ENCODE data around the gene CFAP20. TPM values are rescaled to one million over a fixed set of nuclear protein-coding genes. Genes with fewer than 3 reads are reported as not detected.
"Not testable (repeated sequence)": the region's sequence is repeated elsewhere in the genome, so short reads cannot be mapped to it uniquely, and the experiment has no call there.

CFAP20 gene
- total RNA-seq, 1 experiment from 2014 or later, result 59.7 TPM

DNA sequence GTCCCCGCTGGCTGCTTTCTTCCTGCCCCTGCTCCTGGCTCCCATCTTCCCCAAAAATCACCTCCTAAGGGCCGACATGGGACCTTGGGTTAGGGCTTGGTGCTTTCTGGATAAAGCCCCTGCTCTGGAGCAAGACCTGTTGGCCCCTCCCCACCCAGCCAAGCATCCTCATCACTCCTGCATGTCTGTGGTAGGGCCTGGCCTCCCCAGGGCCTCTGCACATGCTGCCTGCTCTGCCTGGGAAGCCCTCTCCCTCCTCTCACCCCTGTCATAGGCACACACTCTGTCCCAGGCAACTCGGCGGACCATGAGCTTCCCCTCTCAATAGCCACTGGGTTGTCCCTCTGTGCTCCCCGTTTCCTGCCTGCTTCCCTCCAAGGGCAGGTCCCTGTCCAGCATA lies 35.2 kb downstream of the CFAP20 start:
- Histone ChIP-seq H3K36me3 (ENCODE audit: control insufficient read depth in 1 of 2, insufficient read depth in 2 of 2, low read length in 2 of 2) (no peaks in the 10 kb centered on the region), H3K4me3 (replicated peaks in 1 of 2; ENCODE audit: low read depth in 1 of 2, low read length in 2 of 2) (no peak overlapping the region), H4K20me1 (ENCODE audit: insufficient read depth) (no peaks in the 10 kb centered on the region), H3K27ac (ENCODE audit: low read depth, low read length) (no peak overlapping the region), H3K9me3 (ENCODE audit: control insufficient read depth in 1 of 2, insufficient read depth in 1 of 2, low read depth in 1 of 2, low read length in 2 of 2) (no peaks in the 10 kb centered on the region), H3K27me3 (ENCODE audit: insufficient read depth, low read length) (no peaks in the 10 kb centered on the region), H3K4me1 (ENCODE audit: control insufficient read depth in 1 of 2, insufficient read depth in 2 of 2, low read length in 2 of 2) (peaks cover 0 to 16% of the 10 kb centered on the region in 2 experiments; a peak in 2 of 4 replicates), H3K9me2 (ENCODE audit: insufficient read depth) (no peaks in the 10 kb centered on the region), H3K79me2 (ENCODE audit: insufficient read depth, low read length) (no peaks in the 10 kb centered on the region), H3K4me2 (ENCODE audit: low read length) (no peak overlapping the region), H2AFZ (ENCODE audit: low read depth, low read length, poor library complexity, severe bottlenecking) (no peak overlapping the region), H3K9ac (ENCODE audit: low read length) (no peak overlapping the region)
- POLR2A ChIA-PET, result no interaction called here
- RAD21 ChIA-PET (ENCODE audit: low non-redundant PET in 1 of 2, low total read pairs in 2 of 2, uncharacterized antibody in 2 of 2, unreplicated experiment in 2 of 2), result no interaction called here
- intact Hi-C loops (cut with micrococcal nuclease), result no loop called here
- ATAC-seq, result no peak
- no TSS peak for BruUV-seq (replicated peaks)
- DNase-seq (ENCODE audit: low read depth, low spot score), result no peak
- CTCF ChIA-PET, result interaction anchor here (1.9 kb wide), 1 partner anchor 27 kb away, joined by 4 read pairs; no protein-coding TSS in a partner anchor
- no peak for TF ChIP-seq POLR2AphosphoS5 (IDR thresholded peaks at IDR 0.05; ENCODE audit: low read depth, low read length)
- TF ChIP-seq CEBPB (IDR thresholded peaks at IDR 0.05; ENCODE audit: low read depth), result no peak
- no peak for TF ChIP-seq ELF1 (IDR thresholded peaks at IDR 0.05; ENCODE audit: borderline replicate concordance, low read depth)
- no peak for TF ChIP-seq EZH2 (IDR thresholded peaks at IDR 0.05)
- TF ChIP-seq, protein P1, sequence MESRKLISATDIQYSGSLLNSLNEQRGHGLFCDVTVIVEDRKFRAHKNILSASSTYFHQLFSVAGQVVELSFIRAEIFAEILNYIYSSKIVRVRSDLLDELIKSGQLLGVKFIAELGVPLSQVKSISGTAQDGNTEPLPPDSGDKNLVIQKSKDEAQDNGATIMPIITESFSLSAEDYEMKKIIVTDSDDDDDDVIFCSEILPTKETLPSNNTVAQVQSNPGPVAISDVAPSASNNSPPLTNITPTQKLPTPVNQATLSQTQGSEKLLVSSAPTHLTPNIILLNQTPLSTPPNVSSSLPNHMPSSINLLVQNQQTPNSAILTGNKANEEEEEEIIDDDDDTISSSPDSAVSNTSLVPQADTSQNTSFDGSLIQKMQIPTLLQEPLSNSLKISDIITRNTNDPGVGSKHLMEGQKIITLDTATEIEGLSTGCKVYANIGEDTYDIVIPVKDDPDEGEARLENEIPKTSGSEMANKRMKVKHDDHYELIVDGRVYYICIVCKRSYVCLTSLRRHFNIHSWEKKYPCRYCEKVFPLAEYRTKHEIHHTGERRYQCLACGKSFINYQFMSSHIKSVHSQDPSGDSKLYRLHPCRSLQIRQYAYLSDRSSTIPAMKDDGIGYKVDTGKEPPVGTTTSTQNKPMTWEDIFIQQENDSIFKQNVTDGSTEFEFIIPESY (IDR thresholded peaks at IDR 0.05; ENCODE audit: extremely low read depth, insufficient replicate concordance, low read length), result no peak
- no peak for TF ChIP-seq SIN3A (IDR thresholded peaks at IDR 0.05; ENCODE audit: low read depth)
- no peak for TF ChIP-seq ZNF274 (IDR thresholded peaks at IDR 0.05; ENCODE audit: low read depth, low read length)
- TF ChIP-seq, protein P2, sequence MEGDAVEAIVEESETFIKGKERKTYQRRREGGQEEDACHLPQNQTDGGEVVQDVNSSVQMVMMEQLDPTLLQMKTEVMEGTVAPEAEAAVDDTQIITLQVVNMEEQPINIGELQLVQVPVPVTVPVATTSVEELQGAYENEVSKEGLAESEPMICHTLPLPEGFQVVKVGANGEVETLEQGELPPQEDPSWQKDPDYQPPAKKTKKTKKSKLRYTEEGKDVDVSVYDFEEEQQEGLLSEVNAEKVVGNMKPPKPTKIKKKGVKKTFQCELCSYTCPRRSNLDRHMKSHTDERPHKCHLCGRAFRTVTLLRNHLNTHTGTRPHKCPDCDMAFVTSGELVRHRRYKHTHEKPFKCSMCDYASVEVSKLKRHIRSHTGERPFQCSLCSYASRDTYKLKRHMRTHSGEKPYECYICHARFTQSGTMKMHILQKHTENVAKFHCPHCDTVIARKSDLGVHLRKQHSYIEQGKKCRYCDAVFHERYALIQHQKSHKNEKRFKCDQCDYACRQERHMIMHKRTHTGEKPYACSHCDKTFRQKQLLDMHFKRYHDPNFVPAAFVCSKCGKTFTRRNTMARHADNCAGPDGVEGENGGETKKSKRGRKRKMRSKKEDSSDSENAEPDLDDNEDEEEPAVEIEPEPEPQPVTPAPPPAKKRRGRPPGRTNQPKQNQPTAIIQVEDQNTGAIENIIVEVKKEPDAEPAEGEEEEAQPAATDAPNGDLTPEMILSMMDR (IDR thresholded peaks at IDR 0.05 in 2 of 3, conservative IDR thresholded peaks at IDR 0.05 in 1 of 3; ENCODE audit: borderline replicate concordance in 1 of 3, insufficient read depth in 1 of 3, low read depth in 2 of 3, low read length in 2 of 3), result no peak
- no peak for TF ChIP-seq CBX3 (IDR thresholded peaks at IDR 0.05; ENCODE audit: low read depth)
- TF ChIP-seq, protein P3, sequence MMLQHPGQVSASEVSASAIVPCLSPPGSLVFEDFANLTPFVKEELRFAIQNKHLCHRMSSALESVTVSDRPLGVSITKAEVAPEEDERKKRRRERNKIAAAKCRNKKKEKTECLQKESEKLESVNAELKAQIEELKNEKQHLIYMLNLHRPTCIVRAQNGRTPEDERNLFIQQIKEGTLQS (IDR thresholded peaks at IDR 0.05), result no peak
- TF ChIP-seq EZH2phosphoT487 (IDR thresholded peaks at IDR 0.05; ENCODE audit: borderline replicate concordance), result no peak
- TF ChIP-seq SP1 (IDR thresholded peaks at IDR 0.05; ENCODE audit: low read depth), result no peak

DNA sequence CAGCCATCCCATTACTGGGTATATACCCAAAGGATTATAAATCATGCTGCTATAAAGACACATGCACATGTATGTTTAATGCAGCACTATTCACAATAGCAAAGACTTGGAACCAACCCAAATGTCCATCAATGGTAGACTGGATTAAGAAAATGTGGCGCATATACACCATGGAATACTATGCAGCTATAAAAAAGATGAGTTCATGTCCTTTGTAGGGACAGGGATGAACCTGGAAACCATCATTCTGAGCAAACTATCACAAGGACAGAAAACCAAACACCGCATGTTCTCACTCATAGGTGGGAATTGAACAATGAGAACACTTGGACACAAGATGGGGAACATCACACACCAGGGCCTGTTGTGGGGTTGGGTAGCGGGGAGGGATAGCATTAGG lies 38.8 kb downstream of the CFAP20 start:
- H3K36me3 ChIP-seq (ENCODE audit: control insufficient read depth in 1 of 2, insufficient read depth in 2 of 2, low read length in 2 of 2); H3K27ac ChIP-seq (ENCODE audit: low read depth, low read length); CTCF ChIA-PET; H3K9me2 ChIP-seq (ENCODE audit: insufficient read depth); intact Hi-C loops (cut with micrococcal nuclease); H3K9me3 ChIP-seq (ENCODE audit: control insufficient read depth in 1 of 2, insufficient read depth in 1 of 2, low read depth in 1 of 2, low read length in 2 of 2); POLR2A ChIA-PET; H3K4me1 ChIP-seq (ENCODE audit: control insufficient read depth in 1 of 2, insufficient read depth in 2 of 2, low read length in 2 of 2); H3K27me3 ChIP-seq (ENCODE audit: insufficient read depth, low read length); H4K20me1 ChIP-seq (ENCODE audit: insufficient read depth); DNase-seq (ENCODE audit: low read depth, low spot score); BruUV-seq (replicated peaks); H3K4me2 ChIP-seq (ENCODE audit: low read length); H2AFZ ChIP-seq (ENCODE audit: low read depth, low read length, poor library complexity, severe bottlenecking); H3K79me2 ChIP-seq (ENCODE audit: insufficient read depth, low read length); H3K4me3 ChIP-seq (replicated peaks in 1 of 2; ENCODE audit: low read depth in 1 of 2, low read length in 2 of 2); RAD21 ChIA-PET (ENCODE audit: low non-redundant PET in 1 of 2, low total read pairs in 2 of 2, uncharacterized antibody in 2 of 2, unreplicated experiment in 2 of 2); H3K9ac ChIP-seq (ENCODE audit: low read length); ATAC-seq: not testable (repeated sequence)

All from HCT116 (cell line).